ENCODE measurements around the gene BCAS3. TPM values are rescaled to one million over a fixed set of nuclear protein-coding genes. Genes with fewer than 3 reads are reported as not detected.

The BCAS3 gene
- total RNA-seq, 2 experiments from 2014 or later, result 13.4 to 14.5 TPM

DNA sequence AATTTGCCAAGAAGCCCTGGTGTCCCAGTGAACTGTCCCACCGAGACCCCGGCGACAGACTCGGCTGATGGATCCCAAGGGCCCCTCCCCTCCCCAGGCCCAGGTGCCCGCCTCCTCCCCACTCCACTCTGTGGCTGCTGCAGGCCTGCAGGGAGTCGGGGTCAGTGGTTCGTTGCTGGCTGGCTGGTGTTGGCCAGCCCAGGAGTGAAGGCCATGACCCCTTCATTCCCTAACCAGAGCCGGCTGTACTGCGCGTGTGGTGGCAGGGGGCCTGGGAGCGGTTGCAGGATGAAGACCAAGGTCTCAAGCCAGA lies 712.8 kb downstream of the BCAS3 start:
- DNase-seq (ENCODE audit: low spot score), result no peak
- Histone ChIP-seq H3K9me3 (ENCODE audit: low read length) (no peaks in the 10 kb centered on the region), H3K4me2 (ENCODE audit: low read length) (no peak overlapping the region), H3K79me2 (ENCODE audit: insufficient read depth, low read depth, low read length) (no peaks in the 10 kb centered on the region), H3K9me2 (ENCODE audit: insufficient read depth, low read length) (no peaks in the 10 kb centered on the region), H3K36me3 (ENCODE audit: insufficient read depth, low read length) (no peaks in the 10 kb centered on the region), H2AFZ (ENCODE audit: low read length) (no peak overlapping the region; the same call in 1 of the 2 replicates), H3K4me3 (ENCODE audit: low read depth, low read length, poor library complexity, severe bottlenecking) (no peak overlapping the region), H3K27ac (ENCODE audit: low read depth, low read length, poor library complexity, severe bottlenecking) (no peak overlapping the region), H3K4me1 (ENCODE audit: insufficient read depth, low read length, poor library complexity, severe bottlenecking) (no peaks in the 10 kb centered on the region), H4K20me1 (ENCODE audit: insufficient read depth, low read length) (no peaks in the 10 kb centered on the region)
- BruUV-seq (replicated peaks), result no TSS peak
- TF ChIP-seq, protein P1, sequence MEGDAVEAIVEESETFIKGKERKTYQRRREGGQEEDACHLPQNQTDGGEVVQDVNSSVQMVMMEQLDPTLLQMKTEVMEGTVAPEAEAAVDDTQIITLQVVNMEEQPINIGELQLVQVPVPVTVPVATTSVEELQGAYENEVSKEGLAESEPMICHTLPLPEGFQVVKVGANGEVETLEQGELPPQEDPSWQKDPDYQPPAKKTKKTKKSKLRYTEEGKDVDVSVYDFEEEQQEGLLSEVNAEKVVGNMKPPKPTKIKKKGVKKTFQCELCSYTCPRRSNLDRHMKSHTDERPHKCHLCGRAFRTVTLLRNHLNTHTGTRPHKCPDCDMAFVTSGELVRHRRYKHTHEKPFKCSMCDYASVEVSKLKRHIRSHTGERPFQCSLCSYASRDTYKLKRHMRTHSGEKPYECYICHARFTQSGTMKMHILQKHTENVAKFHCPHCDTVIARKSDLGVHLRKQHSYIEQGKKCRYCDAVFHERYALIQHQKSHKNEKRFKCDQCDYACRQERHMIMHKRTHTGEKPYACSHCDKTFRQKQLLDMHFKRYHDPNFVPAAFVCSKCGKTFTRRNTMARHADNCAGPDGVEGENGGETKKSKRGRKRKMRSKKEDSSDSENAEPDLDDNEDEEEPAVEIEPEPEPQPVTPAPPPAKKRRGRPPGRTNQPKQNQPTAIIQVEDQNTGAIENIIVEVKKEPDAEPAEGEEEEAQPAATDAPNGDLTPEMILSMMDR (conservative IDR thresholded peaks at IDR 0.05; ENCODE audit: low read length), result no peak
- TF ChIP-seq EZH2phosphoT487 (IDR thresholded peaks at IDR 0.05; ENCODE audit: borderline replicate concordance, low read depth, low read length), result no peak
- ChIA-PET CTCF (ENCODE audit: unreplicated experiment) (no interaction called here), POLR2A (no interaction called here)
- intact Hi-C loops (cut with micrococcal nuclease; ENCODE audit: unreplicated experiment), result loop anchor here (5.0 kb wide), 2 partner anchors 388 to 668 kb away; no protein-coding TSS in a partner anchor

GRCh38 chr17:61391595-61392291 lies 714.1 kb downstream of the BCAS3 start:
- no peak overlapping the region for H3K4me2 ChIP-seq (ENCODE audit: low read length)
- H3K79me2 ChIP-seq (ENCODE audit: insufficient read depth, low read depth, low read length), result no peaks in the 10 kb centered on the region
- H3K27ac ChIP-seq (ENCODE audit: low read depth, low read length, poor library complexity, severe bottlenecking), result no peak overlapping the region
- DNase-seq (ENCODE audit: low spot score), result no peak
- no peaks in the 10 kb centered on the region for H4K20me1 ChIP-seq (ENCODE audit: insufficient read depth, low read length)
- H3K9me3 ChIP-seq (ENCODE audit: low read length), result no peaks in the 10 kb centered on the region
- POLR2A ChIA-PET, result interaction anchor here (0.6 kb wide), 2 partner anchors 109 to 390 kb away, joined by 3 to 4 read pairs; no protein-coding TSS in a partner anchor
- no peak overlapping the region for H3K4me3 ChIP-seq (ENCODE audit: low read depth, low read length, poor library complexity, severe bottlenecking)
- BruUV-seq (replicated peaks), result no TSS peak
- intact Hi-C loops (cut with micrococcal nuclease; ENCODE audit: unreplicated experiment), result loop anchor here (5.0 kb wide), 2 partner anchors 389 to 669 kb away; no protein-coding TSS in a partner anchor
- TF ChIP-seq, protein P1 (conservative IDR thresholded peaks at IDR 0.05; ENCODE audit: low read length), result no peak
- TF ChIP-seq EZH2phosphoT487 (IDR thresholded peaks at IDR 0.05; ENCODE audit: borderline replicate concordance, low read depth, low read length), result no peak
- no peaks in the 10 kb centered on the region for H3K36me3 ChIP-seq (ENCODE audit: insufficient read depth, low read length)
- CTCF ChIA-PET (ENCODE audit: unreplicated experiment), result interaction anchor here (0.6 kb wide), 1 partner anchor 176 kb away, joined by 3 read pairs; no protein-coding TSS in a partner anchor
- no peaks in the 10 kb centered on the region for H3K4me1 ChIP-seq (ENCODE audit: insufficient read depth, low read length, poor library complexity, severe bottlenecking)
- H2AFZ ChIP-seq (ENCODE audit: low read length), result no peak overlapping the region
- no peaks in the 10 kb centered on the region for H3K9me2 ChIP-seq (ENCODE audit: insufficient read depth, low read length)

- Histone ChIP-seq H3K36me3 (ENCODE audit: insufficient read depth, low read length) (no peaks in the 10 kb centered on the region), H3K9me3 (ENCODE audit: low read length) (no peaks in the 10 kb centered on the region), H2AFZ (ENCODE audit: low read length) (no peak overlapping the region), H3K79me2 (ENCODE audit: insufficient read depth, low read depth, low read length) (no peaks in the 10 kb centered on the region), H3K27ac (ENCODE audit: low read depth, low read length, poor library complexity, severe bottlenecking) (no peak overlapping the region), H3K4me3 (ENCODE audit: low read depth, low read length, poor library complexity, severe bottlenecking) (no peak overlapping the region), H3K4me1 (ENCODE audit: insufficient read depth, low read length, poor library complexity, severe bottlenecking) (no peaks in the 10 kb centered on the region), H4K20me1 (ENCODE audit: insufficient read depth, low read length) (no peaks in the 10 kb centered on the region), H3K4me2 (ENCODE audit: low read length) (no peak overlapping the region), H3K9me2 (ENCODE audit: insufficient read depth, low read length) (no peaks in the 10 kb centered on the region)
- POLR2A ChIA-PET, result no interaction called here
- TF ChIP-seq EZH2phosphoT487 (IDR thresholded peaks at IDR 0.05; ENCODE audit: borderline replicate concordance, low read depth, low read length), result no peak
- TF ChIP-seq, protein P1 (conservative IDR thresholded peaks at IDR 0.05; ENCODE audit: low read length), result no peak
- DNase-seq (ENCODE audit: low spot score), result no peak
- CTCF ChIA-PET (ENCODE audit: unreplicated experiment), result no interaction called here
- intact Hi-C loops (cut with micrococcal nuclease; ENCODE audit: unreplicated experiment), result loop anchor here (5.0 kb wide), 2 partner anchors 390 to 670 kb away; no protein-coding TSS in a partner anchor
- BruUV-seq (replicated peaks), result no TSS peak
Observed at GRCh38 chr17:61392679-61393078, 715.0 kb downstream of the BCAS3 start.
